ENCODE measurements around the gene SOX6.

The SOX6 gene

DNA sequence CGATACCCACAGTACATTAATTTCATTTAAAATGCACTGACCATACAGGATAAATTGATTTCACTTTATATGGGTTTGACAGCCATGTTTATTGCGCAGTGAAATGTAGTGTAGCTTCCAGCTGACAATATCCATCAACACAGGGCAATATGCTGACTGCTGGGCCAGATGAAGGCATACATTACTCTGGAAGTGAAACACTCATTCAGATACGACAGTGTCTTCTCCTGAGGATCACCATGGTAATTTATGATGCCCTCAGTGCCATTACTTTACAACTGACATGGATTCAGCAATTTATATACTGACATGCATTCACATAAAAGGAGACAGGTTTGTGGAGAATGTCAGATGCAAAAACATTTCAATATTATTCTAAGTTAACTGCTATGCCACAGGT is 365.1 kb downstream of the SOX6 start:
- no peak for DNase-seq (ENCODE audit: low read depth)

- no peak for DNase-seq (ENCODE audit: low read depth)
Measured at GRCh38 chr11:15989685-15990084, 366.7 kb downstream of the SOX6 start.

- DNase-seq (ENCODE audit: low read depth): no peak
Measured at GRCh38 chr11:15988693-15989231, 367.6 kb downstream of the SOX6 start.

DNA sequence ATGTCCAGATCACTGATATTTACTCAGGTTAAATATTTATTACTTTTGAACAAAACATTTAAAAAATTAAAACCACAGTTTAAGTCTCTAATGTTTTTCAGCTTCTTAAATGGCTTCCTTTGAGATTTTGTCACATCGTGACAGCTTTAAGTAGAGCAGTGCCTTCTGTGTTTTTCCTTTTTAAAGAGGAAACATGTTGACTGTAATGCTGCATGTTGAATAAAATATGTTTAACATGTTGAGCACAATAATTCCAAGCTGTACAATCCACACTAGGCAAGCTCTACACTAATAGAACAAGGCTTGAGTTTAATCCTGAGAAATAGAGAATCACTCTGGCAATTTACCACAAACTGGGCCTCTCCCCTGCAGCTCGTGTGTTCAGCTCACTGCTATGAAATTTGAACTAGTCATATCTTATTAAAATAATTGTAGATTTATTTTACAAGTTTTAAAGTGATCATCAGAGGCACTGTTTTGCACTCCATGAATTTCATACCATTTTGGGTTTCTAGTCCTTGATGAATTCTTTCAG is 368.3 kb downstream of the SOX6 start:
- DNase-seq (ENCODE audit: low read depth): no peak

GRCh38 chr11:15987046-15987445 is 369.3 kb downstream of the SOX6 start:
- DNase-seq (ENCODE audit: low read depth): no peak

- no peak for DNase-seq (ENCODE audit: low read depth)
Measured at GRCh38 chr11:15985860-15986139, 370.5 kb downstream of the SOX6 start.

DNA sequence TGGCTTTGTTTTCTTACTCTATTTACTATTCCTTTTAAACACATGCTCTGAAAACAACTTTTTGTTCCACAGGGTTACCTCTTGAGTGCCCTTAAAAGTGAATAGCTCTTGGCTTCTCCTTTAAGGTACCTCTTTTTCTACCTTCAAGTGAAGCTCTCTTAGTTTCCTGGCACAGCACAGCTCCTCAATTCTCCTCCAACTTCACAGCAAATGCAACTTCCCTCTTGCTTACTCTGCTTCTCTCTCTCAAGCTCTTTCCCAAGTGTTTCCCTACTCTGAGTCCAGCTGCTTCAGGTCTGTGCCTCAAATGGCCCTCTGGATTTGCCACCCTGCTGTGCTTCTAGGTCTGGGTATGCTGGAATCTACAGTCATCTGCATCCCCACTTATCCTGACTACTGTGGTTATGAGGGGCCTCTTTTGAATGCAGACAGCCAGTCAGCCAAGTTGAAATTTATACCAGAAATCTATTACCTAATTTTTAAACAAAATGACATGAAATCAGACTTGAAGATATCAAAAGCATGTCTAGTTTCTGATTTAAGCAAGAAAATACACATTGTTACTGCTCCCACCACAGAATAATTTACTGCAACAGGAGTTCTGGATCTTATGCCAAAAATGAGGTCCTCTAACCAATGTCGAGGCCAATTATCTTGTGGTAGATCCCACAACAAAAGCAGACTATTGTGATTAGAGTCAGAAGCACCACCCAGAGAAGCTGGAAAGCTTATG is 371.1 kb downstream of the SOX6 start:
- DNase-seq (ENCODE audit: low read depth): no peak

DNA sequence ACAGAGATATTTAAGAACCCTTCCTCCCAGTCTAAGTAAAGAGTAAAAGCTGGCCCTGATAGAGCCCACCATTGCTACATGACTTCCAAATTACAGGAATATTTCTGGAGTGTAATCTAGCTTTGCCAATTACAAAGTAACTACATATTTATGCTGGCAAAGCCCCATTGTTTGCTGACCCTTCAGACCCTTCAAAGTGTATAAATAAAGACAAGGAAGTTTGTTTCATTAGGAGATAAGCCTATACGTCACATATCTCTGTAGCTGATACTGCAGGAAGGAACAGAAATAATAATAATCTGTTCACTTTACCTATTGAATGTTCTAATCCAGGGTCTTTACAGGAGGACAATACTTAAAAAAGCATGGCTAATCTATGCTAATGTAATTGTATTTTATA is 375.1 kb downstream of the SOX6 start:
- DNase-seq (ENCODE audit: low read depth): no peak

- no peak for DNase-seq (ENCODE audit: low read depth)
Measured at GRCh38 chr11:15977116-15977515, 379.2 kb downstream of the SOX6 start.

GRCh38 chr11:15976433-15977045 is 379.8 kb downstream of the SOX6 start:
- peak; percentile 49 for DNase-seq (ENCODE audit: low read depth)

DNA sequence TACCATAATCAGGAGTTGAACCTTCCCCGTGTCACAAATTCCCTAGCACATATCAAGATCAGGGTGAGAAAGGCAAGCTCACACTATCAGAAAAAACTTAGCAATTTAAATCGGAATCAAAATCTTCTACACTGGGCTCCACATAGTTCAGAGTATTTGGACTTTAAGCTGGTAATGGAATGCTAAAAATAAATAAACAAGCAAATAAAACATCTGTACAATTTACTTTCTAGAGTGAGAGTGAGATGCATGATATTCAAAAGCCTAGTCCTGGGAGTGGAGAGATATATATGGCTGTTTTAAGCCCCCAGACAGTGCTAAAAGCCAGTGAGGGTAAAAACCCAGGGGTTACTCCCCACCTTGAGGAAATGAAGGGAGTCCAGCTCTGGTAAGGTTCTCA is 380.6 kb downstream of the SOX6 start:
- no peak for DNase-seq (ENCODE audit: low read depth)

- DNase-seq (ENCODE audit: low read depth): no peak
Measured at GRCh38 chr11:15972838-15973237, 383.5 kb downstream of the SOX6 start.

DNA sequence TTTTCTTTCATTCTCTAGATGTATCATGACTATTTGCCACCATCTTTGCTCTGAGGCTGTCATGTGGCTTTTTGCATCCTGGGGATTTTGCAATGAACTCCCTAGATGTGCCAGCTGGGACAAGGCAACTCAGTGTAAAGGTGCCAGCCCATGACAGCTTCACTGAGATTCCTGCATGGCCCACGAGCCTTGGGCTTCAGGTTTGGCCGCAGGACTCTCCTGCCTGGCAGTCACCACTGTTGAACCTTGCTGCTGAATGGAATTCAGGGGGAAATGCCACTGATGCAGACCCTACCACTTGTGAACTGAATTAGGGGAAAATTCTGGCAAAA is 385.2 kb downstream of the SOX6 start:
- no peak for DNase-seq (ENCODE audit: low read depth)

- DNase-seq (ENCODE audit: low read depth): no peak
Measured at GRCh38 chr11:15970506-15971214, 385.7 kb downstream of the SOX6 start.

DNA sequence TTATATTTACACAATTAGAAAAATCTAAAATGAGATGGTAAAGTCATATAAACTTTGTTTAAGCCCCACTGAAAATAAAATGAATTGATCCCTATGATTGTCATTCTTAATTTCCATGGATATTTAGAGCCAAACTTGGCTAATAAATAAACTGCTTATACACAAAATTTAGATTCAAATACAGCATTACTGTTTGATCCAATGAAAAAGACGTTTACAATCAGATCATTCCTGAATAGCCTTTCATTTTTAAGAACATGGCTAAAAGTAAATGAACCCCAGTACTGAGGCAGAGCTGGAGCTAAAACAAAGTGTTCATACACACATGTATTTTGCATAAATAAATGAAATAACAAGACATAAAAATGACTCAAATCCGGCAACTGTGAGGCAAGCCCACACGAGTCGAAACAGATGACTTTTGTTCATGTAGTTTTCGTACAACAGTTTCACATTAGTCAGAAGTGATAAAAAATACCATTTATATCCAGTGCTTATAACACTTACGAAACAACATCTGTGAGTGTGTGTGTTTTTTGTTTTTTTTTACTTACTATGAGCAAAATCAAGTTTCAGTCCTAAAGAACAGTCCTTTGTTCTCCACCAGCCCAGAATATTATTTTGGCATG is 386.5 kb downstream of the SOX6 start:
- peak; percentile 70 for DNase-seq (ENCODE audit: low read depth)

- peak; percentile 80 for DNase-seq (ENCODE audit: low read depth)
Measured at GRCh38 chr11:15969281-15969680, 387.1 kb downstream of the SOX6 start.

GRCh38 chr11:15968461-15969130 is 387.8 kb downstream of the SOX6 start:
- no peak for DNase-seq (ENCODE audit: low read depth)

- DNase-seq (ENCODE audit: low read depth): peak; percentile 40
Measured at GRCh38 chr11:15967966-15968365, 388.4 kb downstream of the SOX6 start.

DNA sequence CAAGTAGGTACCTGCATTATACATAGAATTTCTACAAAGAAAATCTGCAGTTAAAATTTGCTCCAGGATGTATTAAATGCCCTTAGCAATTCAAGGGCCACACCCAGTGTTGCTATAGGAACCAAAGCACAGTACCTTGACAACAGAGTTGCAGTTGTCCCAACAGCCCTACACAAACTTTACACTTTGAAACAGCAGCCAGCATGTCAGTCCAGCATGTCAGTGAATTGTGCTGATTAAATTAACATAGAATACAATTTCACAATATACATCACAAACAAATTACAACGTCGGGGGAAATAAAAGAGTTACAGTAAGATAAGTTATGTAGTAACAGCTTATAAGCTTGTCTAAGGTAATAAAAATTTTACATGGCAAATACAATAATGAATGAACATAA is 389.2 kb downstream of the SOX6 start:
- DNase-seq (ENCODE audit: low read depth): no peak

GRCh38 chr11:15965562-15966250 is 390.6 kb downstream of the SOX6 start:
- no peak for DNase-seq (ENCODE audit: low read depth)

- no peak for DNase-seq (ENCODE audit: low read depth)
Measured at GRCh38 chr11:15963266-15963665, 393.1 kb downstream of the SOX6 start.

GRCh38 chr11:15958910-15959309 is 397.4 kb downstream of the SOX6 start:
- no peak for DNase-seq (ENCODE audit: low read depth)

Measured in stromal cell of bone marrow (primary cell).